ENCODE measurements around the gene NDUFB10. TPM values are rescaled to one million over a fixed set of nuclear protein-coding genes. Genes with fewer than 3 reads are reported as not detected.

The NDUFB10 gene
- total and polyA plus RNA-seq, 2 donors (not counting 1 experiment from before 2014, with no cell fraction given) = 123 to 149 TPM

DNA sequence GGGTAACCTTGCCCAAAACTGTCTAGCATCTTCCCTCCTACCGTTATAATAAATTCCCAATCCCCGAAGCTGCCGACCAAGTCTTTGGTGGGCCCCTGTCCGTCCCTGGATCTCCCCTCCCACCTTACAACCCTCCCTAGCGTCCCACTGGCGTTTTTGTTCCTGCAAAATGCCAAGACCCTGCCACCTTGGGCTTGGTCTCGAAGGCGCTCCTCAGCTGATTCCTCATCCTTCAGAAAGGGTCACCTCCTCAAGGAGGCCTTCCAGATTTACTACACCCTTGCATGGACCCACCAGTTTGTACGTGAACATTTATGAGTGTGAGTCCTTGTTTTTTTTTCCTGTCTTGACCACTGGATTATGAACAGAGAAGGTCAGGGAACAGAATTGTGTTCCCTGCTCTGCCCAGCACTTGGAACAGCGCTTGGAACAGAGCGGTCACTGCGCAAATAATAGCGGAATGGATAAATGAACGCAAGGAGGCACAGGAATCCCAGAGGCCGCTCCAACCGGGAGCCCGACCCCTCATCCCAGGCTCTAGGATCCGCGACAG lies 23.7 kb downstream of the NDUFB10 start:
- peaks cover 9% of the 10 kb centered on the region for H3K4me1 ChIP-seq (ENCODE audit: control insufficient read depth, extremely low read depth, insufficient read depth, low read length)
- H3K4me3 ChIP-seq (replicated peaks in 1 of 4; ENCODE audit: control extremely low read depth in 1 of 4, insufficient read depth in 1 of 4, low read depth in 3 of 4, low read length in 4 of 4) = peak overlapping the region in 3 of 4 experiments; percentile 12 to 73 (median 41)
- no peak overlapping the region for H3K27ac ChIP-seq (ENCODE audit: insufficient read depth, low read length)
- H3K79me2 ChIP-seq (ENCODE audit: control insufficient read depth, insufficient read depth, low read length) = peaks cover 11% of the 10 kb centered on the region
- peaks cover 19% of the 10 kb centered on the region for H3K27me3 ChIP-seq (ENCODE audit: control insufficient read depth, insufficient read depth, low read length)
- peaks cover 23% of the 10 kb centered on the region for H3K36me3 ChIP-seq (ENCODE audit: control insufficient read depth, insufficient read depth, low read length)
- no peaks in the 10 kb centered on the region for H3K9me3 ChIP-seq (ENCODE audit: control insufficient read depth, insufficient read depth, low read depth, low read length)
- H3K4me2 ChIP-seq (ENCODE audit: extremely low read depth, insufficient read depth, low read length) = peak overlapping the region; percentile 77
- no peak overlapping the region for H2AFZ ChIP-seq (ENCODE audit: low read length)
- H4K20me1 ChIP-seq (ENCODE audit: control insufficient read depth, extremely low read depth, insufficient read depth, low read length) = no peaks in the 10 kb centered on the region
- no peak overlapping the region for H3K9ac ChIP-seq (ENCODE audit: insufficient read depth, low read length)
- DNase-seq (ENCODE audit: low read depth in 2 of 2) = no peak
- TF ChIP-seq, protein P1, sequence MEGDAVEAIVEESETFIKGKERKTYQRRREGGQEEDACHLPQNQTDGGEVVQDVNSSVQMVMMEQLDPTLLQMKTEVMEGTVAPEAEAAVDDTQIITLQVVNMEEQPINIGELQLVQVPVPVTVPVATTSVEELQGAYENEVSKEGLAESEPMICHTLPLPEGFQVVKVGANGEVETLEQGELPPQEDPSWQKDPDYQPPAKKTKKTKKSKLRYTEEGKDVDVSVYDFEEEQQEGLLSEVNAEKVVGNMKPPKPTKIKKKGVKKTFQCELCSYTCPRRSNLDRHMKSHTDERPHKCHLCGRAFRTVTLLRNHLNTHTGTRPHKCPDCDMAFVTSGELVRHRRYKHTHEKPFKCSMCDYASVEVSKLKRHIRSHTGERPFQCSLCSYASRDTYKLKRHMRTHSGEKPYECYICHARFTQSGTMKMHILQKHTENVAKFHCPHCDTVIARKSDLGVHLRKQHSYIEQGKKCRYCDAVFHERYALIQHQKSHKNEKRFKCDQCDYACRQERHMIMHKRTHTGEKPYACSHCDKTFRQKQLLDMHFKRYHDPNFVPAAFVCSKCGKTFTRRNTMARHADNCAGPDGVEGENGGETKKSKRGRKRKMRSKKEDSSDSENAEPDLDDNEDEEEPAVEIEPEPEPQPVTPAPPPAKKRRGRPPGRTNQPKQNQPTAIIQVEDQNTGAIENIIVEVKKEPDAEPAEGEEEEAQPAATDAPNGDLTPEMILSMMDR (conservative IDR thresholded peaks at IDR 0.05 in 1 of 2, IDR thresholded peaks at IDR 0.05 in 1 of 2; ENCODE audit: low read depth in 1 of 2, low read length in 2 of 2) = peak; percentile 21 to 32
- TF ChIP-seq EZH2 (IDR thresholded peaks at IDR 0.05; ENCODE audit: low read length, missing control alignments) = no peak

DNA sequence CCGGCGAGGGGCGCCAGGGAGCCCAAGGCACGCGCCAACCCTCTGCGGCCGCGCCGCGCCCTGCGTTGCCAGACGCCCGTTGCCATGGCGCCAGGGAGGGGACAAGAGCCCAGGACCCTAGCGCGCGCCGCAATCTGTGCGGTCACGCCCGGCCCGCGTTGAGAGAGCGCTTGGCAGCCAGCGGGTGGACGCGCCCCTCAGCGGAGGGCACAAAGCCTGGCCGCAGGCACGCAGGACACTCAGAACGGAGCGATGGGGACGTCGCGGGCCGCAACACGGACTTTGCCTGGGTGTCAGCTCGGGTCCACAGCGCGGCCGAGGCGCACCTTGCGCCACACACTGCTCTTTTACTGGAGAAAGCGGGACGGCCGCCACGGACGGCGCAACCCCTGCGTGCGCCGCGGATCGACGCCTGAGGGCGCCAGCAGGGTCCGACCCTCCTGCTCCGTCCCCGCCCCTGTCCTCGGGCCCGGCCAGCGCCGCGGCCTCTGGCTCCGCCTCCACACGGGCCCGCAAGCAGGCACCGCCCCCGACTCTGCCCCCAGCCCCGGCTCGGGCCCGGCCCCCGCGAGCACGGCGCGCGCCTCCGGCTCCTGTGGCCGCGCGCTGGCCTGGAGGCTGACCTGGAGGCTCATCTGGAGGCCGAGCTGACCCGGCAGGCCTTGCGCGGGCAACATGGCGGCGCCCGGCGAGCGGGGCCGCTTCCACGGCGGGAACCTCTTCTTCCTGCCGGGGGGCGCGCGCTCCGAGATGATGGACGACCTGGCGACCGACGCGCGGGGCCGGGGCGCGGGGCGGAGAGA lies 24.4 kb downstream of the NDUFB10 start, which contains the start of gene GFER:
Gene GFER, plus strand, starts transcription at position 650 of the 803 bp plus-strand sequence. Its CDS starts 26 bp downstream, at position 676.
- Histone ChIP-seq H3K27ac (ENCODE audit: insufficient read depth, low read length) (peak within 1 kb of the TSS; percentile 61), H2AFZ (ENCODE audit: low read length) (peak within 1 kb of the TSS; percentile 81), H3K79me2 (ENCODE audit: control insufficient read depth, insufficient read depth, low read length) (peaks cover 11% of the 10 kb centered on the region), H4K20me1 (ENCODE audit: control insufficient read depth, extremely low read depth, insufficient read depth, low read length) (no peaks in the 10 kb centered on the region), H3K4me2 (ENCODE audit: extremely low read depth, insufficient read depth, low read length) (peak within 1 kb of the TSS; percentile 100), H3K4me1 (ENCODE audit: control insufficient read depth, extremely low read depth, insufficient read depth, low read length) (peaks cover 9% of the 10 kb centered on the region), H3K36me3 (ENCODE audit: control insufficient read depth, insufficient read depth, low read length) (peaks cover 18% of the 10 kb centered on the region), H3K4me3 (replicated peaks in 1 of 4; ENCODE audit: control extremely low read depth in 1 of 4, insufficient read depth in 1 of 4, low read depth in 3 of 4, low read length in 4 of 4) (peak within 1 kb of the TSS; percentile 73 to 84 (median 77)), H3K9me3 (ENCODE audit: control insufficient read depth, insufficient read depth, low read depth, low read length) (no peaks in the 10 kb centered on the region), H3K27me3 (ENCODE audit: control insufficient read depth, insufficient read depth, low read length) (peaks cover 19% of the 10 kb centered on the region), H3K9ac (ENCODE audit: insufficient read depth, low read length) (peak within 1 kb of the TSS; percentile 83)
- DNase-seq (ENCODE audit: low read depth in 2 of 2) = peak; percentile 89 to 96
- TF ChIP-seq, protein P1 (conservative IDR thresholded peaks at IDR 0.05 in 1 of 2, IDR thresholded peaks at IDR 0.05 in 1 of 2; ENCODE audit: low read depth in 1 of 2, low read length in 2 of 2) = peak in 1 of 2 donors; percentile 34
- no peak for TF ChIP-seq EZH2 (IDR thresholded peaks at IDR 0.05; ENCODE audit: low read length, missing control alignments)
